ENCODE results near the gene RAPGEF5. TPM values are rescaled to one million over a fixed set of nuclear protein-coding genes. Genes with fewer than 3 reads are reported as not detected.

Gene RAPGEF5
- total and polyA plus RNA-seq, 10 of the 15 experiments (the other 5 are each of a cell fraction or from before 2014, with no cell fraction given): 0.38 to 4.0 (median 1.6) TPM; not detected in 1

- TF ChIP-seq EED (IDR thresholded peaks at IDR 0.05; ENCODE audit: low read depth) (no peak), KLF5 (IDR thresholded peaks at IDR 0.05; ENCODE audit: partially characterized antibody) (no peak), MLLT1 (IDR thresholded peaks at IDR 0.05) (no peak), TAF1 (IDR thresholded peaks at IDR 0.05; ENCODE audit: borderline replicate concordance, low read depth, low read length) (no peak), CEBPZ (IDR thresholded peaks at IDR 0.05; ENCODE audit: low read depth, low read length) (no peak), CHD2 (IDR thresholded peaks at IDR 0.05; ENCODE audit: borderline replicate concordance, low read depth, low read length) (no peak), RAD51 (IDR thresholded peaks at IDR 0.05) (no peak), SP1 (IDR thresholded peaks at IDR 0.05; ENCODE audit: low read depth, low read length) (no peak), NFYA (IDR thresholded peaks at IDR 0.05; ENCODE audit: borderline replicate concordance, low read depth, low read length) (no peak), HDAC2 (IDR thresholded peaks at IDR 0.05) (no peak), ZNF24 (IDR thresholded peaks at IDR 0.05) (no peak), ZBED1 (IDR thresholded peaks at IDR 0.05; ENCODE audit: borderline replicate concordance) (no peak)
- TF ChIP-seq, protein P1, sequence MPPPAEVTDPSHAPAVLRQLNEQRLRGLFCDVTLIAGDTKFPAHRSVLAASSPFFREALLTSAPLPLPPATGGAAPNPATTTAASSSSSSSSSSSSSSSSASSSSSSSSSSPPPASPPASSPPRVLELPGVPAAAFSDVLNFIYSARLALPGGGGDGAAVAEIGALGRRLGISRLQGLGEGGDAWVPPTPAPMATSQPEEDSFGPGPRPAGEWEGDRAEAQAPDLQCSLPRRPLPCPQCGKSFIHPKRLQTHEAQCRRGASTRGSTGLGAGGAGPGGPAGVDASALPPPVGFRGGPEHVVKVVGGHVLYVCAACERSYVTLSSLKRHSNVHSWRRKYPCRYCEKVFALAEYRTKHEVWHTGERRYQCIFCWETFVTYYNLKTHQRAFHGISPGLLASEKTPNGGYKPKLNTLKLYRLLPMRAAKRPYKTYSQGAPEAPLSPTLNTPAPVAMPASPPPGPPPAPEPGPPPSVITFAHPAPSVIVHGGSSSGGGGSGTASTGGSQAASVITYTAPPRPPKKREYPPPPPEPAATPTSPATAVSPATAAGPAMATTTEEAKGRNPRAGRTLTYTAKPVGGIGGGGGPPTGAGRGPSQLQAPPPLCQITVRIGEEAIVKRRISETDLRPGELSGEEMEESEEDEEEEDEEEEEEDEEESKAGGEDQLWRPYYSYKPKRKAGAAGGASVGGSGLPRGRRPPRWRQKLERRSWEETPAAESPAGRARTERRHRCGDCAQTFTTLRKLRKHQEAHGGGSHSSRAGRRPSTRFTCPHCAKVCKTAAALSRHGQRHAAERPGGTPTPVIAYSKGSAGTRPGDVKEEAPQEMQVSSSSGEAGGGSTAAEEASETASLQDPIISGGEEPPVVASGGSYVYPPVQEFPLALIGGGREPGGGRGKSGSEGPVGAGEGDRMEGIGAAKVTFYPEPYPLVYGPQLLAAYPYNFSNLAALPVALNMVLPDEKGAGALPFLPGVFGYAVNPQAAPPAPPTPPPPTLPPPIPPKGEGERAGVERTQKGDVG (CRISPR knock-in tag; IDR thresholded peaks at IDR 0.05): no peak
Measured at GRCh38 chr7:22240904-22241571, 115.9 kb downstream of the RAPGEF5 start (continued).

Measured in GM12878 (cell line).